Measurements from ENCODE around the gene OSBPL5.

Gene OSBPL5

GRCh38 chr11:3133261-3134217, 31.6 kb downstream of the OSBPL5 start:
- DNase-seq (ENCODE audit: low read depth in 2 of 2): no peak

- no peak for DNase-seq (ENCODE audit: low read depth in 2 of 2)
These were observed 32.3 kb downstream of the OSBPL5 start for GRCh38 chr11:3132831-3133260.

- DNase-seq (ENCODE audit: low read depth in 2 of 2): no peak
These were observed 32.8 kb downstream of the OSBPL5 start for GRCh38 chr11:3132271-3132781.

GRCh38 chr11:3131330-3131941, 33.7 kb downstream of the OSBPL5 start:
- DNase-seq (ENCODE audit: low read depth in 2 of 2): no peak

GRCh38 chr11:3130269-3131071, 34.6 kb downstream of the OSBPL5 start:
- no peak for DNase-seq (ENCODE audit: low read depth in 2 of 2)

- DNase-seq (ENCODE audit: low read depth in 2 of 2): no peak
These were observed 35.4 kb downstream of the OSBPL5 start for GRCh38 chr11:3129591-3130268.

- no peak for DNase-seq (ENCODE audit: low read depth in 2 of 2)
These were observed 35.9 kb downstream of the OSBPL5 start for GRCh38 chr11:3129181-3129590.

- no peak for DNase-seq (ENCODE audit: low read depth in 2 of 2)
These were observed 36.5 kb downstream of the OSBPL5 start for GRCh38 chr11:3128356-3129180.

GRCh38 chr11:3127706-3128355, 37.3 kb downstream of the OSBPL5 start:
- DNase-seq (ENCODE audit: low read depth in 2 of 2): no peak

- no peak for DNase-seq (ENCODE audit: low read depth in 2 of 2)
These were observed 38.0 kb downstream of the OSBPL5 start for GRCh38 chr11:3126901-3127691.

- DNase-seq (ENCODE audit: low read depth in 2 of 2): no peak
These were observed 38.8 kb downstream of the OSBPL5 start for GRCh38 chr11:3126207-3126865.

- no peak for DNase-seq (ENCODE audit: low read depth in 2 of 2)
These were observed 40.3 kb downstream of the OSBPL5 start for GRCh38 chr11:3124821-3125220.

GRCh38 chr11:3123761-3124733, 41.1 kb downstream of the OSBPL5 start:
- no peak for DNase-seq (ENCODE audit: low read depth in 2 of 2)

GRCh38 chr11:3123305-3123704, 41.8 kb downstream of the OSBPL5 start:
- DNase-seq (ENCODE audit: low read depth in 2 of 2): no peak

GRCh38 chr11:3122775-3123201, 42.3 kb downstream of the OSBPL5 start:
- DNase-seq (ENCODE audit: low read depth in 2 of 2): no peak

- DNase-seq (ENCODE audit: low read depth in 2 of 2): no peak
These were observed 43.0 kb downstream of the OSBPL5 start for GRCh38 chr11:3121931-3122774.
